Esophagus squamous epithelium (tissue), 4 donors: ENCODE results near the gene USH1C.

ENCODE experiments used
- POLR2A ChIP-seq, 4 donors: fragments of 450-650 bp; IDR thresholded peaks; one replicate each; pipeline ENCODE4 v1.6.1; 2017; ENCODE audit warnings: antibody characterized with exemption in 4 of 4, mild to moderate bottlenecking in 4 of 4, moderate library complexity in 3 of 4
- TF ChIP-seq, protein P1 (sequence below), 6 experiments: fragments of 450-650 bp in 4 of 6; fragments of 200-600 bp in 2 of 6; sonication (generic) in 2 of 6; IDR thresholded peaks; one replicate each; pipeline ENCODE4 v1.5.1; 2016 to 2019; ENCODE audit warnings: antibody characterized with exemption in 6 of 6, mild to moderate bottlenecking in 4 of 6, moderate library complexity in 4 of 6

DNA sequence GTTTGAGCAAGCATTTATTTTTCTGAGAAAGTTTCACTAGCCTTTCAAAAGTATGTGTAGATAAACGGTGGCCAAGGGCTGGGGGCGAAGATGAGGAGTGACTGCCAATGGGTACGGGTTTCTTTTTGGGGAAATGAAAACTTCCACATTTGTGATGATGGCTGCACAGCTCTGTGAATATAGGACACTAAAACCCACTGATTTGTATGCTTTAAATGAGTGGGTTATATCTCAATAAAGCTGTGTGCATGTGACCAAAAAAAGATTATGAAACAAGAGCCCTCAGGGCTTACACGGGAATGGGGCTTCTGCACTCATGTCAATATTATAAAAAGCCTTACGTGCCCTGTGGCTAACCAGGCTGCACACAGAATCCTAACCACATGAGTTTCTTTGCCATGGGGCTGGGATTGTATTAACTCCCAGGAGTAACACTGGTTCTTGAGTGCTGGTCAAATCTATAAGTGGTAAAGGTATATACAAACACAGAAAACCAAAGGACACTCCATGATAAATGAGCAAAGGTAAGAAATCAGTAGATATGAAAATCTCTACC lies 98.9 kb downstream of the USH1C start:
- TF ChIP-seq, protein P1, sequence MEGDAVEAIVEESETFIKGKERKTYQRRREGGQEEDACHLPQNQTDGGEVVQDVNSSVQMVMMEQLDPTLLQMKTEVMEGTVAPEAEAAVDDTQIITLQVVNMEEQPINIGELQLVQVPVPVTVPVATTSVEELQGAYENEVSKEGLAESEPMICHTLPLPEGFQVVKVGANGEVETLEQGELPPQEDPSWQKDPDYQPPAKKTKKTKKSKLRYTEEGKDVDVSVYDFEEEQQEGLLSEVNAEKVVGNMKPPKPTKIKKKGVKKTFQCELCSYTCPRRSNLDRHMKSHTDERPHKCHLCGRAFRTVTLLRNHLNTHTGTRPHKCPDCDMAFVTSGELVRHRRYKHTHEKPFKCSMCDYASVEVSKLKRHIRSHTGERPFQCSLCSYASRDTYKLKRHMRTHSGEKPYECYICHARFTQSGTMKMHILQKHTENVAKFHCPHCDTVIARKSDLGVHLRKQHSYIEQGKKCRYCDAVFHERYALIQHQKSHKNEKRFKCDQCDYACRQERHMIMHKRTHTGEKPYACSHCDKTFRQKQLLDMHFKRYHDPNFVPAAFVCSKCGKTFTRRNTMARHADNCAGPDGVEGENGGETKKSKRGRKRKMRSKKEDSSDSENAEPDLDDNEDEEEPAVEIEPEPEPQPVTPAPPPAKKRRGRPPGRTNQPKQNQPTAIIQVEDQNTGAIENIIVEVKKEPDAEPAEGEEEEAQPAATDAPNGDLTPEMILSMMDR (IDR thresholded peaks at IDR 0.05), result no peak
- no peak for TF ChIP-seq POLR2A (IDR thresholded peaks at IDR 0.05)
